OCI-LY7 (cell line): ENCODE data around the gene DGKH.

Experiments used
- EZH2phosphoT487 ChIP-seq: fragments of 200-600 bp; sonication (generic); IDR thresholded peaks from 2 replicates; pipeline ENCODE4 v1.6.1; 2018; ENCODE audit warnings: low read depth, borderline replicate concordance, mild to moderate bottlenecking, mixed run types, antibody characterized with exemption, low read length, moderate library complexity, mixed read lengths
- TF ChIP-seq, protein P1 (sequence below): fragments of 200-600 bp; sonication (generic); conservative IDR thresholded peaks from 2 replicates; pipeline ENCODE4 v1.5.1; 2014; ENCODE audit warnings: mild to moderate bottlenecking, antibody characterized with exemption, low read length, moderate library complexity, mixed read lengths

DNA sequence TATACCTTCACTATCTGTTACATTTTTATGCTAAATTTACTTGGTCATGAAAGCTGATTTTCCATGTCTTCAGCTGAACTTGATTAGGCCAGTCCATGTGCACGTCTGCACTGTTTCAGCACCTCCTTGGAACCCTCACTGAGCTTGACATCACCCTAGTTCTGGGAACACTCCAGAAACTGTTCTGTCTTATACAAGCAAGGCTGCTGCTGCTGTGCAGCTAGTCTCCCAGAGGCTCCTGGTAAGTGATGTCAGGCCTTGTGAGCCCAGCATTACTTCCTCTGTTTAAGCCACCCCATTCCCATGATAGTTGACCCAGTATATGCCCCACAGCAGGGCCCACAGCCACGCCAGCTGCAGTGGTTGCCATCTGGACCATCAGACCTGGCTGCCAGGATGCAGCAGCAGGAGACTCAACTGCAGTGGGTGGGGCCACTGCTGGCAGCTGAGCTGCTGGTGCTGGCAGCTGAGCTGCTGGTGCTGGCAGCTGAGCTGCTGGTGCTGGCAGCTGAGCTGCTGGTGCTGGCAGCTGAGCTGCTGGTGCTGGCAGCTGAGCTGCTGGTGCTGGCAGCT, 133.0 kb downstream of the DGKH start:
- TF ChIP-seq EZH2phosphoT487 = no peak
- TF ChIP-seq, protein P1, sequence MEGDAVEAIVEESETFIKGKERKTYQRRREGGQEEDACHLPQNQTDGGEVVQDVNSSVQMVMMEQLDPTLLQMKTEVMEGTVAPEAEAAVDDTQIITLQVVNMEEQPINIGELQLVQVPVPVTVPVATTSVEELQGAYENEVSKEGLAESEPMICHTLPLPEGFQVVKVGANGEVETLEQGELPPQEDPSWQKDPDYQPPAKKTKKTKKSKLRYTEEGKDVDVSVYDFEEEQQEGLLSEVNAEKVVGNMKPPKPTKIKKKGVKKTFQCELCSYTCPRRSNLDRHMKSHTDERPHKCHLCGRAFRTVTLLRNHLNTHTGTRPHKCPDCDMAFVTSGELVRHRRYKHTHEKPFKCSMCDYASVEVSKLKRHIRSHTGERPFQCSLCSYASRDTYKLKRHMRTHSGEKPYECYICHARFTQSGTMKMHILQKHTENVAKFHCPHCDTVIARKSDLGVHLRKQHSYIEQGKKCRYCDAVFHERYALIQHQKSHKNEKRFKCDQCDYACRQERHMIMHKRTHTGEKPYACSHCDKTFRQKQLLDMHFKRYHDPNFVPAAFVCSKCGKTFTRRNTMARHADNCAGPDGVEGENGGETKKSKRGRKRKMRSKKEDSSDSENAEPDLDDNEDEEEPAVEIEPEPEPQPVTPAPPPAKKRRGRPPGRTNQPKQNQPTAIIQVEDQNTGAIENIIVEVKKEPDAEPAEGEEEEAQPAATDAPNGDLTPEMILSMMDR = no peak
